ENCODE data around the gene CLEC4M.
"Not testable (repeated sequence)": the region's sequence is repeated elsewhere in the genome, so short reads cannot be mapped to it uniquely, and the experiment has no call there.

Gene CLEC4M

DNA sequence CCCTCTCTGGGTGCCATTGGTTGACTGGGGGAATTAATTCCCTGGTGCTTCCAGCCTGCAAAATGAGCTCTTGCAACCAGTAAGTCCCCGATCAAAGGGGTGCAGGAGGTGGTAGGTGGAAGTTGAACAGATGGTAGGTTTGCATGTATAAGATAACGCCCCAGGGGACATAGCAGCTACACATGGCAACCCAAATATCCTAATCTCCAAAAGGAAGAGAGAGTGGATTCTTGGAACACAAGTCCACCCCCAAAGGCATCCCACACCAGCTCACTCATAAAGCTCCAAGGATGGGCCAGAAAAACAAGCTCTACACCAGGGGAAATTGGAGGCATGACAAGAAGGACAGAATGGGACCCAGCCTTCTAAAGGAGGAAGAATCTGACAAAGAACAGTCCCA, 20.5 kb upstream of the CLEC4M start:
- no peak for DNase-seq

DNA sequence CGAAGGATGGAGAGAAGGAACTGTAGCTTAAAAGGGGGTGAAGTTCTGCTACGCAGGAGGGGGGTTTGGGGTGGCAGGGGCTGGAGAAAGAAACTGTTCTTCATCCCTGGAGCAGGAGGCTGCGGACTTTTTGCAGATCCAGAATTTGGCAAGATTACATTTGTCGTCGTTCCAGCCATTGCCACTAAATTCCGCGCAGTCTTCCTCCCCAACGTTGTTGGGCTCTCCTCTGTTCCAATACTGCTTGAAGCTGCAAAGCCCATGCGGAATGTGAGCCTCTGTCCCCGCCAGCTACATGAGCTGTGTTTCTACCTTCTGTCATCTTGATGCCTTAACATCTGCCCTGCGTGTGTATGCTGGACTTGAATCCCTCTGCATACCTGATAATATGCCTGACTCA, 20.1 kb upstream of the CLEC4M start:
- DNase-seq: no peak

GRCh38 chr19:7743425-7743841, 19.6 kb upstream of the CLEC4M start:
- no peak for DNase-seq

DNA sequence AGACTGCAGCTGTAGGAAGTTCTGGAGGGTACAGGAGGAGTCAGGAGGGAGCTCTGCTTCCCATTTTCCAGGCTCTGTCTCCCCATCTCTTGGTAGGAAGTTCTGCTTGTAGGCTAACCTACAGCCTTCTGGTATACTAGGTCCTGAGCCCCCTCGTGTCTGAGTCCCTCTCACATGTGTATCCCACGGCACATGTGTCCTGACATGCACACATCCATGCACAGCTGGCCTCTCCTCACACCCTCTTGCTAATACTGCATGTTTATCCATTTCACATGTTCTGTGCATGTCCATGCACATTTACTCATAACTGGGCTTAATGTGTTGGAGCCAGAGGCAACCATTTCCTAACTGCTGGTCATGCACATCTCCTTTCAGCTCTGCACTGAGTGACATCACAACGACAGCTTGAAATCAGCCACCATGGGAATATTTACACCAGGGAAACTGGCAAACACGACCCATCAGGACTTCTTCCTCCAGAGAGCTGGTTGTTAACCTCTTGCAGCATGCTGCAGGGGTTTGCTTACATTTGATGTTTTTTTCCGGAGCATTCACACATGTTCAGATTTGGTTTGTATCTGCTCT, 18.8 kb upstream of the CLEC4M start:
- peak in 2 of 4 experiments; percentile 36 to 48 for DNase-seq

DNA sequence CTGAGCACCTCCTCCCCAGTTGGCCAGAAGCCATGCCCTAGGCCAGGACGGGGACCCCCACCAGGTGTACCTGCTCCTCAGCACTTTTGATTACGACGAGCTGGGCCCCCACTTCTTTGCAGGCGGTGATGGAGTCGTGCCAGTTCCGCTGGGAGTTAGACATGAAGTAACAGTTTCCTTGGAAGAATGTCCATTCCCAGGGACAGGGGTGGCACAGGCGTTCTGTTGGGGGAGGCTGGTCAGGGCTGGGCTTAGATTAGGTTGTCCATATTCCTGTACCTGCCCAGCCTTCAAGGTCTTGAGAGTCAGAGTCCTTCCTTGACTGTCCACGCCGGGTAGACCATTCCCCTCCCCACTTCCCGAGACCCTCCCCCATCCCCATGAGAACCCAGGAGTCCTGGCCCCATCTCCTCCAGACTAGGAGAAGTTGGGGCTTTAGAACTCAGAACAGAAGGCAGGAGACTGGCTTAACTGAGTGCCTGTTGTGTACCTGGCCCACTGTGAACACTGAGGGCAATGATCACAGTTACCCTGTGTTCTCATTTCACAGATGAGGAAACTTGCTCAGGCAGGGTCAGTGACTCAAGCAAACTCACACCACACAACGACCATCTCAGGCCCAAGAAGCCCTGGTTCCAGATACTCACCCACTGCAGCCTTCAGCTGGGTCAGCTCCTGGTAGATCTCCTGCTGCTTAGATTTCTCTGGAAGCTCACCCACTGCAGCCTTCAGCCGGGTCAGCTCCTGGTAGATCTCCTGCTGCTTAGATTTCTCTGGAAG, 18.0 kb upstream of the CLEC4M start:
- DNase-seq: peak; percentile 35 to 50 (median 38)

DNA sequence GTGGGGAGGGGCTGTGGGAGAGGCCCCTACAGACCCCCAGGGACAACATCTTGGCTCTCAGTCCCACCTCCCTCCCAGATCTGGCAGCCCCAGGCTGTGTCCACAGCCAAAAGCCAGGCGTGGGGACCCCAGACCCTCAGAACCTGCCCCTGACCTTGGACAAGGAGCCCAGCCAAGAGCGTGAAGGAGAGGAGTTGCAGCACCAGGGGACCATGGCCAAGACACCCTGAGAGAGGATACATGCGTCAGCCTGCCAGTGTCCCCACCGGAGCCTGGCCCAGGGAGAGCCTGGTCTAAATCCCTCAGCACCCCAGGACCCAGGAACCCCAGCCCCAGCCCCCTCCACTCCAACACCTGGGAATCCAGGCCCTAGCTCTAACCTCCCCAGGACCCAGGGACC, 16.7 kb upstream of the CLEC4M start:
- not testable (repeated sequence) for DNase-seq

DNA sequence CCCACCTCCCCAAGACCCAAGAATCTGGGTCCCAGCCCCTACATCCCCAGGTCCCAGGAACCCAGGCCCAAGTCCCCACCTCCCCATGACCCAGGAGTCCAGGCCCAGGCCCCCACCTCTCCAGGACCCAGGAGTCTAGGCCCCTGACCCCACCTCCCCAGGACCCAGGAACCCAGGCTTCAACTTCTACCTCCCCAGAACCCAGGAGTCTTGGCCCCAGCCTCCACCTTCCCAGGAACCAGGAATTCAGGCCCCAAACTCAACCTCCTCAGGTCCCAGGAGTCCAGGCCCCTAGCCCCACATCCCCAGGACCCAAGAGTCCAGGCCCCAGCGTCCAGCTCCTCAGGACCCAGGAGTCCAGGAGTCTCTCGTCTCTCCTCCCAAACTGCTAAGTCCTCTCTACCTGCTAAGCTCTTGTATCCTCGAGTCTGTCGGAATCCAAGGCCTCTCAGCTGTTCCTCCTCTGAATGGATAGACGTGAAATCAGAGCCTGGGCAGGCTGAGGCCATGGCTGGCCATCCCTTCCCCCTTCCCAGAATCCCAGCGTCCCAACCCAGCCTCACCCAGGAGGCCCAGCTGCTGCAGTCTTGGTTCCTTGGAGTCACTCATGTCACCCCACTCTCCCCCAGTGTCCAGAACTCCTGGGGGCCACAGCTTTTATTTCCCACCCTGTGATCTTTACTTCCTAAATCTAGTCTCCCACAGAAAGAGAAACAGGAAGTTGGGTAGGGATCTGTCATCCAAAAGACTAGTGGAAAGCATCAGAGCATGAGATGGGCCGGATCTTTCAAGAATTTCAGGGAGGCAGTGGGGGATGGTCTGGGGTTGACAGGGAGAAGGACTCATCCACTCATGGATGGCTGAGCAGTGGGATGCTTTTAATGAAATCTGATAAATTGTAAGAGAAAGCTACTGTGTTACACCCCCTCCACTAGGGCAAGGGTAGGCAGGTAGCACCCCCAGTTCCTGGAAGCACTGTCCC, 15.8 kb upstream of the CLEC4M start, which contains the start of gene CD209:
TSS of gene CD209 (minus strand) at position 632 of the 982 bp plus-strand sequence. CDS start at position 609, 23 bp downstream.
- DNase-seq: peak; percentile 78 to 90 (median 86)

GRCh38 chr19:7748171-7748570, 14.9 kb upstream of the CLEC4M start:
- no peak for DNase-seq

DNA sequence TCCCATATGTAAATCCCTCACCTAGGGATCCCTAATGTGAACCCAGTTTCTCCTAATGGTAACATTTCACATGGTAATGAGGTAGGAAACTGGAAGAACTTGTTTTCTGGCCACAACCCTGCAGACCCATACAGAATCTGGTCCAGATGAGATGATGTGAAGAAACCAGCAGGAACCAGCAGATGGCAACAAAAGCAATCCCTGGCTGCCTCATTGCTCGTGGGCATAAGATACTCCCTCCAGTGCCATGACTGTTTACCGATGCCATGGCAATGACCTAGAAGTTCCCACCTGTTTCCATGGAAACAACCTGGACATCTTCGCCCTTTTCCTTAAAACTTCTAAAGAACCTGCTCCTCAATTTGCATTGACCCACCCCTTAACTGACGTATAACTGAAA, 14.3 kb upstream of the CLEC4M start:
- peak in 3 of 4 experiments; percentile 38 to 41 (median 40) for DNase-seq

DNA sequence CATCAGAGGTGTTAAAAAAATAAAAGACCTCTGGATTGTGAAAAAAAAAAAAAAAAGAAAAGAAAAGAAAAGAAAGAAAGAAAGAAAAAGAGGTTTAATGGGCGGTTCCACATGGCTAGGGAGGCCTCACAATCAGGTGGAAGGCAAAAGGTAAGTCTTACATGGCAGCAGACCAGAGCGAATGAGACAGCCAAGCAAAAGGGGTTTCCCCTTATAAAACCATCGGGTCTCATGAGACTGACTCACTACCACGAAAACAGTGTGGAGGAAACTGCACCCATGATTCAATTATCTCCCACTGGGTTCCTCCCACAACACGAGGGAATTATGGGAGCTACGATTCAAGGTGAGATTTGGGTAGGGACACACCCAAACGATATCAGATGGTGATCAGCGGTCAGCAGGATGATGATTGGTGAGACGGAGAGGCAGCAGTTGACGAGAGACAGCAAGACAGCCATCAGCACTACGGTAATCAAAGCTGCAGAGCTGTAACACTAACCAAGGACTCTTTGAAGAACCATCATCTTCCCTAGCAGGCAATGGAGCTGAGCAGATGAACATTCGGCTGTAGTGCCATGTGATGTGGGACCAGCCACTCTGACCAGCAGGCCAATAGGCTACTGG, 11.8 kb upstream of the CLEC4M start:
- peak; percentile 69 to 83 (median 76) for DNase-seq

- no peak for DNase-seq
Observed at GRCh38 chr19:7756258-7756657, 6.8 kb upstream of the CLEC4M start.

- no peak for DNase-seq
Observed at GRCh38 chr19:7757358-7757757, 5.7 kb upstream of the CLEC4M start.

GRCh38 chr19:7759156-7759555, 3.9 kb upstream of the CLEC4M start:
- no peak for DNase-seq

- DNase-seq: no peak
Observed at GRCh38 chr19:7763696-7764095, 653 bp downstream of the CLEC4M start.

DNA sequence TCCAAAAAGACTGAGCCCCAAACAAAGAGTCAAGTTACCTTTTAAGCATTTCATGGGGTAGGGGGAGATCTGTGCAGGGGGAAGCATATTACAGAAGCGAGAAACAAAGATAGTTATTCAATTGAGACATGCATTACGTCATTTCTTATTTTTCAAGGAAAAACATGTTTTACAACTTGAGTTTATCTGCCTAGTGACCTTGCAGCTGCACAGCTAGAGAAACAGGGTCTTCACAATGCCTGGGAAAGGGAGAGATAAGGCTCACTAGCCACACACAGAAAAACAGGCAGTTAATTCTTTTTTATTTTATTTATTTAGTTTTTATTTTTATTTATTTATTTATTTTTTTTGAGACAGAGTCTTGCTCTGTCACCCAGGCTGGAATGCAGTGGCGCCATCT, 1.1 kb downstream of the CLEC4M start:
- DNase-seq: not testable (repeated sequence)

DNA sequence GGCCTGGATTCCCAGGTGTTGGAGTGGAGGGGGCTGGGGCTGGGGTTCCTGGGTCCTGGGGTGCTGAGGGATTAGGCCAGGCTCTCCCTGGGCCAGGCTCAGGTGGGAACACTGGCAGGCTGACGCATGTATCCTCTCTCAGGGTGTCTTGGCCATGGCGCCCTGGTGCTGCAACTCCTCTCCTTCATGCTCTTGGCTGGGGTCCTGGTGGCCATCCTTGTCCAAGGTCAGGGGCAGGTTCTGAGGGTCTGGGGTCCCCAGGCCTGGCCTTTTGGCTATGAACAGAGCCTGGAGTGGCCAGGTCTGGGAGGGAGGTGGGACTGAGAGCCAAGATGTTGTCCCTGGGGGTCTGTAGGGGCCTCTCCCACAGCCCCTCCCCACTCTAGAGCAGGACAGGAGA, 2.0 kb downstream of the CLEC4M start:
- DNase-seq: not testable (repeated sequence)

DNA sequence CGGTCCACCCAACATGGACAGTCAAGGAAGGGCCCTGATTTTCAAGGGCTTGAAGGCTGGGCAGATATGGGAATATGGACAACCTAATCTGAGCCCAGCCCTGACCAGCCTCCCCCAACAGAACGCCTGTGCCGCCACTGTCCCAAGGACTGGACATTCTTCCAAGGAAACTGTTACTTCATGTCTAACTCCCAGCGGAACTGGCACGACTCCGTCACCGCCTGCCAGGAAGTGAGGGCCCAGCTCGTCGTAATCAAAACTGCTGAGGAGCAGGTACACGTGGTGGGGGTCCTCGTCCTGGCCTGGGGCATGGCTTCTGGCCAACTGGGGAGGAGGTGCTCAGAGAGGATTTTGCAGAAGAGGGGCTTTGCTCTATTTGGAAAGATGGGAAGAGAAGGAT, 3.5 kb downstream of the CLEC4M start:
- no peak for DNase-seq

DNA sequence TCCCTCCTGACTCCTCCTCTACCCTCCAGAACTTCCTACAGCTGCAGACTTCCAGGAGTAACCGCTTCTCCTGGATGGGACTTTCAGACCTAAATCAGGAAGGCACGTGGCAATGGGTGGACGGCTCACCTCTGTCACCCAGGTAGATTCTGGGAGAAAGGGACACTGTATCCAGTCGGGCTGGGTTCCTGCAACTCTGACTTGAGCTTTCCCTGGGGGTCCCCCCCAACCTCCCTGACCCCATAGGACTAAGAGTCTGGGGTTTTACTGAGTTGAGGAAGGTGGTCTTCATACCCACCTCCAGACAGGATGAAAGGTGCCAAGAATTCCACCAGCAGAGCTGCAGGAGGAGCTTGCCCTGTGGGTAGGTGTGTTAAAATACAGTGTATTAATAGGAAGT, 4.4 kb downstream of the CLEC4M start:
- DNase-seq: no peak

- no peak for DNase-seq
Observed at GRCh38 chr19:7769171-7769570, 6.1 kb downstream of the CLEC4M start.

DNA sequence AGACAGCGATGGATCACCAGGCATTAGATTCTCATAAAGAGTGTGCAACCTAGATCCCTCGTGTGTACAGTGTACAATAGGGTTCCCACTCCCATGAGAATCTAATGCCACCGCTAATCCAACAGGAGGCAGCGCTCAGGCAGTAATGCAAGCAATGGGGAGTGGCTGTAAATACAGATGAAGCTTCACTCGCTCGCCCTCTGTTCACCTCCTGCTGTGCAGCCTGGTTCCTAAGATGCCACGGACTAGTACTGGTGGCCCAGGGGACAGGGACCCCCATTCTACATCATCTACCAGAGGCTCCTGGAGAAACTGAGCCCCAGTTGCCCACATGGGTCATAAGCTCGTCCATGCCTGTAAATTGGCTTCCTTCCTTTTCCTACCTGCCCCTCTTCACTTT, 8.0 kb downstream of the CLEC4M start:
- DNase-seq: no peak

- peak; percentile 52 to 71 (median 66) for DNase-seq
Observed at GRCh38 chr19:7772752-7773291, 9.8 kb downstream of the CLEC4M start.

- no peak for DNase-seq
Observed at GRCh38 chr19:7773841-7774240, 10.8 kb downstream of the CLEC4M start.

Measured in suppressor macrophage (primary cell).